NOMO-1 treated with DMSO at 0.1 percent for 48 hours (cell line): Measurements from ENCODE around the gene LRRC32.
"Not testable (repeated sequence)": the region's sequence is repeated elsewhere in the genome, so short reads cannot be mapped to it uniquely, and the experiment has no call there.

ENCODE experiments used
- DNase-seq: peaks from one replicate; lab custom pipeline; 2025; ENCODE audit not compliant: unreplicated experiment; lab: John Stamatoyannopoulos, UW

The LRRC32 gene

DNA sequence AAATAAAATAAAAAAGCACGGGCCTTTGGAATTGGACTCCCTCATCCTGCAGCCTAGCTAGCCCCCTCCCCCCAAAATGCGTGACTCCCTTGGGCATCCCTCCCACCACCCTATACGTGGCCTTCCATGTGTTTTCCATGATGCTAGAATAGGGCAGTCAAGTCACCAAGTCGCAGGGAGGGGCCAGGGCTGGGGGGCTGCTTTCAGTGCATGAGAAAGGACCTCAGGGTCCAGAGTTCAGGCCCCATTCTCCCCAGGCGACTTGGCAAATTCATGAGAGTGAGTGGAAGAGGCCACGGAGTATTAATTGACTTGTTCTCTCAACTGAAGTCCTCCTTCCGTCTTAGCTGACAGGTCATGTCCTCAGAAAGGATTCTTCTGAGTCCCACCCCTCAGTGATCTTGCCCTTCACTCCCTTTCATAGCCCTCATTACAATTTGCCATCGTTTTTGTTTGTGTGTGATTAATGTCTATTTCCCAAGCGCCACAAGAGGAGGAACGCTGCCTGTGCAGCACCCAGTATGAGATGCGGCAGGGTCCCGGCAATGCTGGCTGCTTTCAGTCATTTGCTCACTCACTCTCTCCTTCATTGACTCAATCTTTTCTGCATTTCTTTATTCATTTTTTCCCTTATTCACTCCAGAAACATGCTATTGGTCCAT is 17.4 kb downstream of the LRRC32 start:
- no peak for DNase-seq

DNA sequence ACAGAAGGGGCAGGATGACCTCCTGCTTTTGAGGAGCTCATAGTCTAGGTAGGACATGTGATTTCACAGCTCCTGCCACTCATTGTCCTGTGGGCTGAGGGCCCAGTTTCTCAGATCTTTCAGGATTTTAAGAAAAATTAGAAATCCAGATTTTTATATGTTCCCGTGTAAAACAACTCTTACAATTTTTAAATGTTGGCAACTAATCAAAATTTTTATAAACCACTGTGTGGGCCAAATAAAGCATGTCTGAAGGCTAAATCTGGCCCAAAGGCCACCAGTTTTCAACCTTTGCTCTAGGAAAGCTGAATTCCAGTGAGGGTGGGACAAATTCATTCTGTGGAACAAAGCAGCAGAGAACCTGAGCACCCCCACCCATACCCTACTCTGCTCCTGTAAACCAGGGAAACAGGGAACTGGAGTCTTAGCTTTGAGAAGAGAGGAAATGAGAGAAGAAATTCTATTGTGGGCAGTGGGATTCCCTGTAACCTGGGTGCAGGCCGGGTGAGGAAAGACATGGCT is 20.6 kb downstream of the LRRC32 start:
- no peak for DNase-seq

DNA sequence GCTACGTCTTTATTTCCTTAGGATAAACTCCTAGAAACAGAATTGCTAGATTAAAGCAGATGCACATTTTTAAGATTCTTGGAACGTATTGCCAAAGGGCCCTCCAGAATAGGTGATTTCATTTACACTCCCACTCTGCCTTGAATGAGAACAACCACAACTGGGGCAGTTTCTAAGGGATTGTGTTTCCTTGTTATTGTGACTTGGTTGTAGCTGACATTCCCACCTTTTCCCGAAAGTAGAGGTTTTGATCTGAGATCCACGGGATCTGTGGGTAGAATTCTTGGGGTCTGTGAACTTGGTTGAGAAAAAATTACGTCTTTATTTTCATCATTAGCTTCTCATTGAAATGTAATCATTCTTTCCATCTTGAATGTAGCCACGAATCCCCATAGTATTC is 21.5 kb downstream of the LRRC32 start:
- no peak for DNase-seq

GRCh38 chr11:76648061-76648460 is 22.5 kb downstream of the LRRC32 start:
- DNase-seq: no peak

DNA sequence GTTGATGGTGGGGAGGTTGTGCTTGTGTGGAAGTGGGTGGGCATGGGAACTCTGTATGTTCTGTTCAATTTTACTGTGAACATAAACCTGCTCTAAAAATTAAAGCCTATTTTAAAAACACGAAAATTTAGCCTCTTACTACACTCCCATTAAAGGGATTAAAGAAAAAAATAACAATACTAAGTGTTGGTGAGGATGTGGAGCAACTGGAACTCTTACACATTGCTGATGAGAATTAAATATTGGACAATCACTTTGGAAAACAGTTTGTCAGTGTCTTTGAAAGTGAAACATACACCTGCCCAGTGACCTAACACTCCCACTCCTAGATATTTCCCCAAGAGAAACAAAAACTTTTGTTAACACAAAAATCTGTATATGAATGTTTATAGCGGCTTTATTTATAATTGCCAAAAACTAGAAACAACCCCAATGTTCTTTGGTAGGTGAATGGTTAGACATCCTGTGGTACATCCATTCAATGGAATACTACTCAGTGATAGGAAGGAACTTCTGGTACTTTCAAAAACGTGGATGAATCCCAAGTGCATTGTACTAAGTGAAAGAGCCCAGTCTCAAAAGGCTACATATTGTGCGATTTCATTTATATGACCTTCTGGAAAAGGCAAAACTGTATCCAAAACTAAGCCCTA is 23.5 kb downstream of the LRRC32 start:
- no peak for DNase-seq

GRCh38 chr11:76644591-76644990 is 26.0 kb downstream of the LRRC32 start:
- DNase-seq: no peak

GRCh38 chr11:76643711-76644110 is 26.8 kb downstream of the LRRC32 start:
- DNase-seq: not testable (repeated sequence)

DNA sequence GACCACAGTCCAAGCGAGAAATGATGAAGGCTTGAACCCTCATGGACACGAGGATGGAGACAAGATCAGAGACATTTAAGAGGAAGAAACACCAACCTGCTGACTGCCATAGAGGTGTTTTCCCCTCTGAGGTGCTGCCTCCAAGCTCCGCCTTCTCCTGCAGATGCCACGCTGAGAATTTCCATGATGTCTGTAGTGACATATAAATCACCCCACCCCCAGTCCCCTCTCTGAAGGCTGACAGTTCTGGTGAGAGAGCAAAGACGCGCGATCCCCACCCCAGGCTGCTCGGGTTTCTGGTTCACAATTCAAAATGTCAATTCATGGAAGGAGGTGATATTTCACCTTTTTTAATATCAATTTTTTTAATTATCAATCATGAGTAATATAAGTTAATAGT is 28.2 kb downstream of the LRRC32 start:
- DNase-seq: no peak

DNA sequence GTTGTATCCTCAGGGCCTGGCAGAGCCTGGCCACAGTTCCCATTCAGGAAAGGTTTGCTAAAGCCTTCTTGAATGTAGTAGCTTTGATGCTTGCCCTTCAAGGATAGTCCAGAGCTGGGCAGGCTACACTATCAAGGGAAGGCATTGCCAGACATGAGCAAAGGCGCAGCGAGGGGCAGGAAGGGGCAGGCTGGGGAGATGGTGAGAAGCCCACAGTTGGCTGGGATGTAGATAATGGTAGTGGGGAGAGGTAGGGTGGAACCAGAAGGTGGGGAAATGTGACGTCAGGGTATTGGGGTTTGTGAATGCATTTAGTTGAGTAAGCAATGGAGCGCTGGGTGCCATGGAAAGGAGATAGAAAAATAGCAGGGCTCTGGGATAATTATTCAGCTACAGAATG is 28.6 kb downstream of the LRRC32 start:
- DNase-seq: no peak

DNA sequence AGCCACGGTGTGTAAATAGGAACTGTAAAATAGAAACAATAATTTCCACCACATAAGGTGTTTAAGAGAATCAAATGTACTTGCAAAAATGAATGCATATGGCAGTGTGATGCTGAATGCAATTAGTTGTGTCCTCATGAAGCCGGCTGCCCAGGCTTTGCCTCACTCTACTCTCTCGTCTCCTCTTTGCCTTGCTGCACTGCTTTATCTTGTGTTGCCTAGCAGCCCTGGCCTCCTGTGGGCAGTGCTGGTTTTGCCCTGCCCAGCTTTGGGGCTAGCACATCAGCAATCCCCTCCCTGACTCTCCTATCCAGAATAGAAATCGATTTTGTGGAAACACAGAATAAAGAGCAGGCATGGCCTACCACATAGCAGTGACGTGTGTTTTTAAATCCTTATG is 30.0 kb downstream of the LRRC32 start:
- DNase-seq: no peak

GRCh38 chr11:76639621-76640020 is 30.9 kb downstream of the LRRC32 start:
- no peak for DNase-seq

DNA sequence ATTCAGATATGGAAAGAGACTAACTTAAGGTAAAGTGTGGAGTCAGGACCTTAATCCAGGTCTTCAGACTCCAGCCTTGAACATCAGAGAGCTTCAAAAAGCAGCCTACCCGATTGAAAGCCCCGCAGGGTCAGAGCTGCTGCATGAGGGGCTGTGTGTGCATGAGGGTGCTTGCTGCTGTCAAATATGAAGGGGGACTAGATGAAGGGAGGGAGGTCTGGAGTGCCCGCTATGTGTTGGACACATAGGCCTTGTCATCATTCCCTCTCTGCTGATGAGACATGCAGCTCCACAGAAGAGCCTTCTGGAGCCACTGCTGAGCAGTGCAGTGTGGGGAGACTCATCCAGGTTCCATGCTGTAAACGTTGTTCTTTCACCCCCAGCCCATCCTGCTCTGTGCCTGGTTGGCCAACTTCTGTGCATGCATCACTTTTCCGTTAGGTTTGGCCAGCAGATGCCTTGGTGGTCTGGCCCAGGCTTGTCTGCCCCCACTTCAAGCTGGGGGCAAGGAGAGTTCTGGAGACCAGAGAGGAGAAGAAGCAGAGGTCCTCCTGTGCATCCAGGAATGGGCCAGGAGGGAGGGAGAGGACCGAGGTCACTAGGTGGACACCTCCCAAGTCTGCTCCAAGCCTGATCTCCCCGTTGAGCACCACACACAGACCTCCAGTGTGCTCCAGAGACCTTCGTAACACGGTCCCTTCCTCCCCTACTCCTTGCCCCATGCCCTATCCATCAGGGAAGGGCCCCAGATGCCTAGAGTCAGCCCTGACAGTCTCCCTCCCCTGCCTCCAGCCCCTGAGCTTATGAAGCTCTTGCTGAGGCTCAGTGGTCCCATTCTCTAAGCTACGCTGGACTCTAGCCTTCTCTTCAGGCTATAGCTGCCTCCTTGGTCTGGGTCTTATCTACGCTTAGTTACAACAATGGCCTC is 32.0 kb downstream of the LRRC32 start:
- DNase-seq: no peak

DNA sequence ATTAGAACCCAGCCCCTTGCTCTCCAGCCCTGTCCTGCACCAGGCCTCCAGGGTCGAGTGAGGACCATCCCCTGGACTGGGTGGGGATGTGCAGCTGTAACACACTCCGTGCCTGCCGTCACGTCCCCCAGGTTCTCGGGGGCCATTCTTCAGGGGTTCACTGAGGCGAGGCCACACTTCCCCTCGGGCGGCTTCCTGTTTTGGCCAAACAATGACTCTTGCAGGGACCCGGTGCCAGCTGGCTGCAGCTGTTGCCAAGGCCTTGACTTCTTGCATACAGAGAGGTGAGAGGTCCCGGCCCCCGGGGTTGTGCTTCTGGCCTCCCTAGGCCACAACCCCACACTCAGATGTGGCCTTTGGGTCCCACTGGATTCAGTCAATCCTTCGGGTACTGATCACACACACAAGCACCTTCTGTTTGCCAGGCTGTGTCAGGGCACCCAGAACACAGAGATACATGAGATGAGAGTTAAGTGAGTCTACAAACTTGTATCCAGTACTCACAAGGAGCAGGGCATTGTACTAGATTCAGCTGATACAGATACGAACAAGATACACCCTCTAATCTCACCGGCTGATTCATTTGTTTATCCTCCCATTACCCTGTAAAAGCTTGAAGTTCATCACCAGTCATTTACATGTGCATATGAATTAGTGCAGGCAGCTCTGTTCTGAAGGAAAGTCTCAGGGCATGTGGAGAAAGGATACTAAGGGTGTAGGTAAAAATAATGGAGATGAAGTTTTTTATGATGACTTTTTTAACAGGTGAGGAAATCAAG is 32.9 kb downstream of the LRRC32 start:
- DNase-seq: peak; percentile 15

DNA sequence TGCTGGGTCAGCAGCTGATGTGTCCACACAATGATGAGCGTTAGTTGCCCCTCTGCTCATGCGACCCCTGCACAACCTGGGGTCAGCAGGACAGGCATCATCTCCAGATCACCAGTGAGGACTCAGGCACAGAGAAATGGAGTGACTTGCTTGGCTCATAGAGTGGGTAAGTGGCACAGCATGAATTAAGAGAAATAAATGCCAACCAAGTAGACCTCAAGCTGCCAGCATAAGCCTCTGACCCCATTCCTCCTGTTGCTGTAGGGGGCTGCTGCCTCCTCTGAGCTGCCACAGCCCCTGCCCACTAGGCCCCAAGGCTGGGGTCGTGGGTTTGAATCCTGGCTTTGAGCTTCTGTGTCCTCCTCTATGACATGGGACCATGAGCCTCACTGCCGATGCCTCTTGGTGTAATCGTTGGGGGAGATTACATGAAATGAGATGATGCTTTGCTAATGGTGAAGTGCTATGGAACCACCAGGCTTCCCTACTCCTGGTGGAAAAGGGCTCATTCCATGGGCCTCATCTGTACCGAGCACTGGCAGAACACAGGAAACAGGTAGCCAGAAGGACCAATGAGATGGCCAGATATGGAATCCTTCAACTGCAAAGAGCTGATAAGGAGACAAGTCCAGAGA is 33.6 kb downstream of the LRRC32 start:
- DNase-seq: no peak

GRCh38 chr11:76635991-76636738 is 34.4 kb downstream of the LRRC32 start:
- DNase-seq: no peak

GRCh38 chr11:76634886-76635285 is 35.7 kb downstream of the LRRC32 start:
- DNase-seq: no peak

- no peak for DNase-seq
Observed at GRCh38 chr11:76632492-76632891, 38.1 kb downstream of the LRRC32 start.

DNA sequence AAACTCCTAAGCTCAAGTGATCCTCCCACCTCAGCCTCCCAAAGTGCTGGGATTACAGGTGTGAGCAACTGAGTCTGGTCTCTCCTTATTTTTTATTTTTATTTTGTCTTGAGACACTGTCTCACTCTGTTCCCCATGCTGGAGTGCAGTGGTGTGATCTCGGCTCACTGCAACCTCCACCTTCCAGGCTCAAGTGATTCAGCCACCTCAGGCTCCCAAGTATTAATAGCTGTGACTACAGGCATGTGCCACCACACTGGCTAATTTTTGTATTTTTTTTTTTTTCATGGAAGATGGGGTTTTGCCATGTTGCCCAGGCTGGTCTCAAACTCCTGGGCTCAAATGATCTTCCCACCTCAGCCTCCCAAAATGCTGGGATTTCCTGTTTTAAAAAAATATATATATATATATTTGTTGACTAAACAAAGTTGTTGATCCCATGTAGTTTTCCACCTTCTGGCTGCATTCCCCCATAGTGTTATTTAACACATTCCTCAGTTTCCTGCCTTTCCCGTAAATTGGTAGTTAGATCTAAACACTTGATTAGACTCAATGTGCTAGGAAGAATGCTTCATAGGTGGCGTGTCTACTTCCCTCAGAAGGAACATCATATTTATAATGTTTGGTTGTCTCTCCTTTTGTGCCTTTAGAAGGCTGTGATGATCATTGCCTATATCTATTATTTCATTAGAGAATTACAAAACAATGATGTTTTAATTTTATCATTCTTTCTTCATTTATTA is 38.8 kb downstream of the LRRC32 start:
- DNase-seq: no peak
